Nephron (organoid): Measurements from ENCODE around the gene METTL8.

ENCODE experiments used
- H3K27ac Mint-ChIP-seq, 3 experiments: 2 replicates each; pipeline ENCODE4 v1.8.0; 2020; ENCODE audit warnings: mixed read lengths in 3 of 3, mild to moderate bottlenecking in 2 of 3, moderate library complexity in 1 of 3
- H3K27me3 Mint-ChIP-seq: 2 replicates; pipeline ENCODE4 v1.8.0; 2021; ENCODE audit warnings: low read depth, mild to moderate bottlenecking, moderate library complexity, mixed read lengths
- H3K36me3 Mint-ChIP-seq: 2 replicates; pipeline ENCODE4 v1.8.0; 2020; ENCODE audit warnings: low read depth, mixed read lengths
- H3K4me1 Mint-ChIP-seq: 2 replicates; pipeline ENCODE4 v1.8.0; 2020; ENCODE audit warnings: mixed read lengths
- H3K4me3 Mint-ChIP-seq, 3 experiments: 2 replicates each; pipeline ENCODE4 v1.8.0; 2020; ENCODE audit warnings: mild to moderate bottlenecking in 3 of 3, mixed read lengths in 3 of 3, moderate library complexity in 2 of 3
- H3K9me3 Mint-ChIP-seq: 2 replicates; pipeline ENCODE4 v1.8.0; 2020; ENCODE audit warnings: mixed read lengths
- TF ChIP-seq, protein P1 (sequence below), 3 experiments: fragments of 200-600 bp; sonication (generic); IDR thresholded peaks; one replicate each; pipeline ENCODE4 v1.5.0; 2021; ENCODE audit warnings: antibody characterized with exemption in 3 of 3; ENCODE audit not compliant: unreplicated experiment in 3 of 3

The METTL8 gene

DNA sequence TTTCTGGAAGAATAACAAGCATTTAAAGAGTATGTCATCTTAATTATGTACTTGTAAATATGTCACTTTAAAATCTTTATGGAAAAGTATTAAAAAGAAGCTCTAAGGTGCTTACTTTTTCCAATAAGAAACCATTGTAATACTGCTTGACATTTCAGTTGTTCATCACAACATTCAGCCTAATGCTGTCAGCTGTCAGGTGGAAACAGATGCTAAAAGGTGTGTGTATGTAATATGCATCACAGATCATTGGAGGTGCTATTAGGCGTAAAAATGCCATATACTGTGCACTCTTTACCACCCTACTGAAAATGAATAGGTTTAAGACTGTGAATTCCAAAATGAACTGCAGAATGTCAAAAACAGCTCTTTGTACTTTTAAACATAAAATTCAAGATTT, 40.3 kb downstream of the METTL8 start:
- Mint-ChIP-seq H3K4me3 (no peak overlapping the region), H3K4me1 (no peaks in the 10 kb centered on the region), H3K27ac (no peak overlapping the region), H3K9me3 (peaks cover 17% of the 10 kb centered on the region), H3K36me3 (peaks cover 12% of the 10 kb centered on the region), H3K27me3 (no peaks in the 10 kb centered on the region)
- TF ChIP-seq, protein P1, sequence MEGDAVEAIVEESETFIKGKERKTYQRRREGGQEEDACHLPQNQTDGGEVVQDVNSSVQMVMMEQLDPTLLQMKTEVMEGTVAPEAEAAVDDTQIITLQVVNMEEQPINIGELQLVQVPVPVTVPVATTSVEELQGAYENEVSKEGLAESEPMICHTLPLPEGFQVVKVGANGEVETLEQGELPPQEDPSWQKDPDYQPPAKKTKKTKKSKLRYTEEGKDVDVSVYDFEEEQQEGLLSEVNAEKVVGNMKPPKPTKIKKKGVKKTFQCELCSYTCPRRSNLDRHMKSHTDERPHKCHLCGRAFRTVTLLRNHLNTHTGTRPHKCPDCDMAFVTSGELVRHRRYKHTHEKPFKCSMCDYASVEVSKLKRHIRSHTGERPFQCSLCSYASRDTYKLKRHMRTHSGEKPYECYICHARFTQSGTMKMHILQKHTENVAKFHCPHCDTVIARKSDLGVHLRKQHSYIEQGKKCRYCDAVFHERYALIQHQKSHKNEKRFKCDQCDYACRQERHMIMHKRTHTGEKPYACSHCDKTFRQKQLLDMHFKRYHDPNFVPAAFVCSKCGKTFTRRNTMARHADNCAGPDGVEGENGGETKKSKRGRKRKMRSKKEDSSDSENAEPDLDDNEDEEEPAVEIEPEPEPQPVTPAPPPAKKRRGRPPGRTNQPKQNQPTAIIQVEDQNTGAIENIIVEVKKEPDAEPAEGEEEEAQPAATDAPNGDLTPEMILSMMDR (IDR thresholded peaks at IDR 0.05; ENCODE audit: unreplicated experiment in 3 of 3) = no peak

GRCh38 chr2:171391532-171391931, 42.3 kb downstream of the METTL8 start:
- Mint-ChIP-seq H3K27me3 (no peaks in the 10 kb centered on the region), H3K36me3 (peaks cover 7% of the 10 kb centered on the region), H3K27ac (no peak overlapping the region), H3K4me3 (no peak overlapping the region), H3K4me1 (no peaks in the 10 kb centered on the region), H3K9me3 (peaks cover 6% of the 10 kb centered on the region)
- TF ChIP-seq, protein P1 (IDR thresholded peaks at IDR 0.05; ENCODE audit: unreplicated experiment in 3 of 3) = no peak

DNA sequence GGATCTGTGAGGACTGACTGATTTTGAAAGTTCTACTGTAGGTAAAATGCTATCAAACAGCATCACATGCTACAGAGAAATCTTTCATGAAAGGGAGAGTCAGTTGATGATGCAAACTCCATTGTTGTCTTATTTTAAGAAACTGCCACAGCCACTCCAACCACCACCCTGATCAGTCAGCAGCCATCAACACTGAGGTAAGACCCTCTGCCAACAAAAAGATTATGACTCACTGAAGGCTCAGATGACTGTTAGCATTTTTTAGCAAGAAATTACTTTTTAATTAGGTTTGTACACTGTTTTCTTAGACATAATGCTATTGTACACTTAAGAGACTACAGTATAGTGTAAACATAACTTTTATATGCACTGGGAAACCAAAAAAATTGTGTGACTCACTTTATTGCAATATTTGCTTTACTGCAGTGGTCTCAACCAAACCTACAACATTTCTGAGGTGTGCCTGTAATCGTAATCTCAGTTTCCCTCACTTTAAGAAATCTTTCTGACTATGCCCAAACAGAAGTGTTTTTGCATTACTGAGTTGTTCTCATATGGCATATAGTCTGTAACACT, 42.8 kb downstream of the METTL8 start:
- Mint-ChIP-seq H3K4me3 (no peak overlapping the region), H3K36me3 (peaks cover 4% of the 10 kb centered on the region), H3K27me3 (no peaks in the 10 kb centered on the region), H3K4me1 (peaks cover 1% of the 10 kb centered on the region), H3K27ac (no peak overlapping the region), H3K9me3 (peaks cover 3% of the 10 kb centered on the region)
- TF ChIP-seq, protein P1 (IDR thresholded peaks at IDR 0.05; ENCODE audit: unreplicated experiment in 3 of 3) = no peak

DNA sequence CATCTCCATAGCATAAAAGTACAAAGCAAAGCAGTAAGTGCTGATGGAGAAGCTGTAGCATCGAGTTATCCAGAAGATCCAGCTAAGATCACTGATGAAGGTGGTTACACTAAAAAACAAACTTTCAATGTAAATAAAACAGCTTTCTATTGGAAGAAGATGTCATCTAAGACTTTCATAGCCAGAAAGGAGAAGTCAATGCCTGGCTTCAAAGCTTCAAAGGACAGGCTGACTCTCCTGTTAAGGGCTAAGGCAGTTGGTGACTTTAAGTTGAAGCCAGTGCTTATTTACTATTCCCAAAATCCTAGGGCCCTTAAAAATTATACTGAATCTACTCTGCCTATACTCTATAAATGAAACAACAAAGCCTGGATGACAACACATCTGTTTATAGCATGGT, 44.0 kb downstream of the METTL8 start:
- Mint-ChIP-seq H3K9me3 (no peaks in the 10 kb centered on the region), H3K27ac (no peak overlapping the region), H3K4me3 (no peak overlapping the region), H3K36me3 (peaks cover 4% of the 10 kb centered on the region), H3K27me3 (no peaks in the 10 kb centered on the region), H3K4me1 (peaks cover 5% of the 10 kb centered on the region)
- TF ChIP-seq, protein P1 (IDR thresholded peaks at IDR 0.05; ENCODE audit: unreplicated experiment in 3 of 3) = no peak

- Mint-ChIP-seq H3K4me1 (peaks cover 5% of the 10 kb centered on the region), H3K27ac (no peak overlapping the region), H3K27me3 (no peaks in the 10 kb centered on the region), H3K4me3 (no peak overlapping the region), H3K9me3 (no peaks in the 10 kb centered on the region), H3K36me3 (peaks cover 4% of the 10 kb centered on the region)
- TF ChIP-seq, protein P1 (IDR thresholded peaks at IDR 0.05; ENCODE audit: unreplicated experiment in 3 of 3) = no peak
Observed at GRCh38 chr2:171389325-171389724, 44.5 kb downstream of the METTL8 start.

DNA sequence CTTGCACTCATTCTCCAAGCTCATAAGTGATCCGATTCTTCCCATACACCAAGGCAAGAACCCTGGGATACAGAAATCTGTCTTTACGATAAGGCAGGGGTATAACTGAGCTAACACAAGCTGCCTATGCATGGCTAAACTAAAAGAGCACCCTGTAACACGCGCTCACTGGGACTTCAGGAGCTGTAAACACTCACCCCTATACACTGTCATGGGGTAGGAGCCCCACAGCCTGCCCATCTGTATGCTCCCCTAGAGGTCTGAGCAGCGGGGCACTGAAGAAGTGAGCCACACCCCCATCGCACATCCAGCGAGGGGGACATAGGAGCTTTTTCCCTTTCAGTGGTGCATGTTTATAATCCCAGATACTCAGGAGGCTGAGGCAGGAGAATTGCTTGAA, 46.7 kb downstream of the METTL8 start:
- TF ChIP-seq, protein P1 (IDR thresholded peaks at IDR 0.05; ENCODE audit: unreplicated experiment in 3 of 3) = no peak
- H3K27ac Mint-ChIP-seq = no peak overlapping the region
- H3K36me3 Mint-ChIP-seq = peaks cover 13% of the 10 kb centered on the region
- peaks cover 5% of the 10 kb centered on the region for H3K4me1 Mint-ChIP-seq
- peaks cover 3% of the 10 kb centered on the region for H3K9me3 Mint-ChIP-seq
- no peak overlapping the region for H3K4me3 Mint-ChIP-seq
- no peaks in the 10 kb centered on the region for H3K27me3 Mint-ChIP-seq
